ENCODE data around the gene SNORC.

The SNORC gene

GRCh38 chr2:232883116-232883721, 13.2 kb downstream of the SNORC start:
- DNase-seq: no peak

DNA sequence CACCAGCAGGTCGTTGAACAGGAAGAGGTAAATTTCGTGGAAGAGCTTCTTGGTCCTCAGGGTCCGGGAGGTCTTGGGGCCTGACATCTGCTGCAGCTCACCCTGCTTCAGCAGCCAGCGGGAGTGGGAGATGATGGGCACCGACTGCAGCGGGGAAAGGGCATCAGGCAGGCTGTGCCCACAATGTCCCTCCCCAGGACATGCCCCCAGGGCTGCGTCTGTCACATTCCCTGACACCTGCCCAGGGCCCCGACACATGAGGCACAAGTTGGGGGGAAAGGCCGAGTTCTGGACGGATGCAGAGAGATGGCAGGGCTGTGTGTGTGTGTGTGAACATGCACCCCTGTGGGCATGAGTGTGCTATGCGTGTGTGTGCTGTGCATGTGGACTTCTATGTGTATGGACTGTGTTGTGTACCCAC, 13.9 kb downstream of the SNORC start:
- DNase-seq: no peak

DNA sequence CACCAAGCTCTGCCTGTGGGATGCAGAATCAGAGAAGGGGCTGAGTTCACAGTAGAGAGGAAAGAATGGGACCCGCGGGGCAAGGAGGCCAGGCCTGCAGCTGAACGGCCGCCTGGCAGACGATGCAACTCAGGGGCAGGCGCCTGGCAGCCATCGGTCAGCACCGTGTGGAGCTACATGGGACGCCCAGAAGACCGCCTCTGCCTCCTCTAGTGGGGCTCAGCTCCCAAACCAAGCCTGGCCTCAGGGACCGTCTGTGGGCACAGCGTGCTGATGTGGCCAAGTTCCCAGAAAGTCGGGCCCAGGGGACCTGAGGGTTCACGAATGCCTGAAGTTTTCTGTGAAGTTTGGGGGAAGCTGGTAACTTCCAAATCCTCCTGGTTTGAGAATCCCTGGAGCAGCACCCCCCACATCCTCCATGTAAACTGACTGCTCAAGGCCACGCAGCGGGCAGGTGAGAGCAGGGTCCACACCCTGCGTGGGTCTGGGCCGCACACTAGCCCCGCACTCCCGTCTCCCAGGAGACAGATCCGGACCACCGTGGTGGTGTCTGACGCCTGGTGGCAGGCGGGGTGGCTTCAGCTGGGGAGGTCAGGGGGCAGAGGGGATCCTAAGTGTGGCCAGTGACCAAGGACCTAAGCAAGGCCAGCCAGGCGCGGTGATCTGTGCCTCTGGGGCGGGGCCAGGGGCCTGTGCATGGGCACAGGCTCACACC, 14.6 kb downstream of the SNORC start:
- no peak for DNase-seq

- DNase-seq: no peak
These were observed 15.3 kb downstream of the SNORC start for GRCh38 chr2:232885264-232885961.

DNA sequence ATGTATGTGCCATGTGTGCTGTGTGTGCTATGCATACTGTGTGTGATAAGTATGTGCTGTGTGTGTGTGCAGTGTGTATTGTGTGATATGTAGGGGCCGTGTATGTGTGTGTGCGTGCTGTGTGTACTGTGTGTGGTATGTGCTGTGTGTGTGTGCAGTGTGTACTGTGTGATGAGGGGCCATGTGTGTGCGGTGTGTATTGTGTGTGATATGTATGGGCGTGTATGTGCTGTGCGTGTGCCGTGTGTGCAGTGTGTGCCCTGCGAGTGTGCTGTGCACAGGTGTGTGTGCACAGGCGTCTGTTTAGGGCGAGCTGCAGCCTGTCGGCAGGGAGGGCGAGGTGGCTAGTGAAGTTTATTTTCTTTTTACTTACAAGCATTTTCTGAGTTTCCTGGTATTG, 16.1 kb downstream of the SNORC start:
- DNase-seq: no peak

GRCh38 chr2:232886632-232887031, 16.6 kb downstream of the SNORC start:
- DNase-seq: no peak

DNA sequence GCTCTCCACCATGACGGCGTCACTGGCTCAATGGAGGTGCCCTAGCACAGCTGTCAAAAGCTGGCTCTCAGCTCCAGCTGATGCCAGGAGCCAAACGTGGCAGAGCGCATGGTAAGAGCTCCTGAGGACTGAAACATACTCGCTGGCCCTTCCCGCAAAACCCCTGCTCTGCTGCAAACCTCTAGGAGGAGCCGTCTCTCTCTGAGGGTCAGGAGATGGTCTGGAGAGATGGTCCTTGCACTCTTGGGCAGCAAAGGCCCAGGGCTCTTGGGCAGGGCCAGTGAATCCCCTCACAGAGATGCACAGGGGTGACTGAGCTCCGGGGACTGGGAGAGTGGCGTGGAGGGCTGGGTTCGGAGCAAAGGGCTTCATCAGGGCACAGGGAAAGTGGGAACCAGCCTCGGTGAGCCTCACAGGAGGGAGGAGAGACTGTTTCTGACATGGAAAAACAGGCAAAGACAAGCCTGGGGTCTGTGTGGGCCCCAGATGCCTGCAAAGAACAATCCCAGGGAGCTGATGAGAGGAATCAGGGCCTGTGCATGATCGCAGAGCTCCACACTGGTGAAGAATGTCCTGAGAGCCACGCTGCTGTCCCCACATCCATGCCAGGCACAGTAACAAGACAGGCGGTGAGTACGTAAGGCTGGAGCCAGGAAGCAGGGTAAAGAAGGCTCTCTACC, 17.2 kb downstream of the SNORC start:
- no peak for DNase-seq

DNA sequence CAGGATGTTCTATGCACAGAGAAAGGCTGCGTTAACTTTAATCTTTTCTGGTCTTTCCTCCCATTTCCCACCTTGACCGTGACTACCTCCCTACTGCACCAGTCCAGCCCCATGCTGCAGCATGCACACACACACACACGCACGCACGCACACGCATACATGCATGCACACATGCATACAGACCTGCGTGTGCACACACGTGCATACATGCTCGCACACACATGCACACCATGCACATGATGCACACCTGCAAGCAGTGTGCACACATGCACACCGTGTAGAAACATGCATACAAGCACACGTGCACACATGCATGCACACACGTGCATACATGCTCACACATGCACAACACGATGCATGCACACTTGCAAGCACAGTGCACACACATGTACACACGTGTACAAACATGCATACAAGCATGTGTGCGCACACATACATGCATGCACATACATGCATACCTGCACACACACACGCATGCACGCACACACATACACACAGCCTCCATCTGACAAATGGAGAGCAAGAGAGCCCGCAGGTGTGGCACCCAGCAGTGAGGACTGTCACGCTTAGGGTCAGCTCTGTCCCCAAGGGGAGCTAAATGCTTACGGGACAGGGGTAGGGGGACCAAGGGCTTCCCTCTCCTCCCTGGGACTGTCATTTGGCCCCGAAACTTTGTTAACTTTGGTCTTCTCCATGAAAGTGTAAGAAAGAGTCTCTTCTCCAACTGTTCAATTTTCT, 18.2 kb downstream of the SNORC start:
- no peak for DNase-seq

DNA sequence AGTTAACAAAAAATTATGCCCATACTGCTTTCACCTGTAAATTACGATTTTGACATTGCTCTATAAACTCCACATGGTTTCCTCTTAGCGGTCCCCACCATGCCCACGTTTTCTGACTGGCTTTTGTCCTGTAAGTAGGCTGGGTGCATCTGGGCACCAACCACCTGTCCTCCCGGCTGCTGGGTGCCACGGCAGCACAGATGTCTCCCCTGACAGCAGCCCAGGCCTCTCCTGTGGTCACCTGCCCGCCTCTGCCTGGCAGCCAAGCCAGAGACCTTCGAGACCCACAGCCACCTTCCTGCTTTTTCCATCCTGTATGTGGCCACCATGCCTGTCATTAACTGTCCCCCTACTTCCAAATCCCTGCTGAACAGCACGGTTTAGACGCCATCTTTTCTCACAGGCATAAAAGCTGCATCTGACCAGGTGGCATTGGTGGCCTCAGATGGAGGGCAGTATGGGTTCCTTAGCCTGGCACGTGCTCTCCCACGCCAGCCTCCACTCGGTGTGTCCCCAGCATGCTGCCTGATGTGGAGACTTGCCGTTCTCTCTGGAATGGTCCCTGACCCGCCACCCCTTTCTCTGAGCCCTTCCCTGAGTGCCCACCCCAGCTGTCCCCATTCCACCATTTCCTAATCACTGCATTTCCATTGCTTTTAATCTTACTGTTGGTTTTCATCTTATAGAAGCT, 18.9 kb downstream of the SNORC start:
- no peak for DNase-seq

DNA sequence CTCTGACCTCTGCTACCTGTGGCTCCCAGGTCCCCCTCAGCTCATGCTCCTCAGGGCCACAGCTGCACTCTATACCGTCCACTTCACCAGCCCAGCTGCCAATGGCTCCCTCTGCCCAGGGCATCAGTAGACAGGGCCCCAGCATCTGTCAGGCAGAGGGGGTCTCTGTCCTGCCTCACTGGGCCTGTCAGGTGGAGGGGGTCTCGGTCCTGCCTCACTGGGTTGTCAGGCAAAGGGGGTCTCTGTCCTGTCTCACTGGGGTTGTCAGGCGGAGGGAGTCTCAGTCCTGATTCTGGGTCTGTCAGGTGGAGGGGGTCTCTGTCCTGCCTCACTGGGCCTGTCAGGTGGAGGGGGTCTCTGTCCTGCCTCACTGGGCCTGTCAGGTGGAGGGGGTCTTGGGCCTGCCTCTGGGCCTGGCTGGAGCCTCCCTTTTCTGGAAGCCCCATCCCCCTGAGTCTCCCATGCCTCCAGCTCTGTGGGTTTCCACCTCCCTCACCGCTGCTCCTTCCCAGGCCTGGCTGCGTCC, 19.9 kb downstream of the SNORC start:
- no peak for DNase-seq

GRCh38 chr2:232890536-232890895, 20.5 kb downstream of the SNORC start:
- no peak for DNase-seq

- DNase-seq: no peak
These were observed 21.0 kb downstream of the SNORC start for GRCh38 chr2:232890896-232891601.

DNA sequence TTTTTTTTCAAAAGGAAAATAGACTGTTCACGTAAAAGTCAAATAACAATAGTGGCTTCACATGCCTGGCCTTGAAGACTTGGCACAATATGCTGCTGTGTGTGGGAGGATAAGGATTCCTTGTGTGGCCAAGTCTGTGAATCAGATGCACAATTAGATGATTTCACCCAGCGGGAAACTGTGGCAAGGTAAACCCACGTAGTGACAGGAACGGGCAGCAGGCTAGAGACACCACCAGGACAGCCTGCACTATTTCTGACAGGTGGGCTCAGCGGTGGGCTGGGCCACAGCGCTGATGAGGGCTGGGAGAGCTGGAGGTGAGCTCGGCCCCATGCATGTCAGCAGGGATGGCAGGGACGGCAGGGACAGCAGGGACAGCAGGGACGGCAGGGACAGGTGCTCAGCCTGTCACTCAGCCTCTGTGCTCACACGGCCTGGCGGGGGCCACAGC, 21.6 kb downstream of the SNORC start:
- DNase-seq: no peak

- DNase-seq: no peak
These were observed 22.2 kb downstream of the SNORC start for GRCh38 chr2:232892221-232892620.

- DNase-seq: no peak
These were observed 22.8 kb downstream of the SNORC start for GRCh38 chr2:232892843-232893242.

GRCh38 chr2:232893834-232894233, 23.8 kb downstream of the SNORC start:
- no peak for DNase-seq

GRCh38 chr2:232894251-232894650, 24.2 kb downstream of the SNORC start:
- DNase-seq: no peak

DNA sequence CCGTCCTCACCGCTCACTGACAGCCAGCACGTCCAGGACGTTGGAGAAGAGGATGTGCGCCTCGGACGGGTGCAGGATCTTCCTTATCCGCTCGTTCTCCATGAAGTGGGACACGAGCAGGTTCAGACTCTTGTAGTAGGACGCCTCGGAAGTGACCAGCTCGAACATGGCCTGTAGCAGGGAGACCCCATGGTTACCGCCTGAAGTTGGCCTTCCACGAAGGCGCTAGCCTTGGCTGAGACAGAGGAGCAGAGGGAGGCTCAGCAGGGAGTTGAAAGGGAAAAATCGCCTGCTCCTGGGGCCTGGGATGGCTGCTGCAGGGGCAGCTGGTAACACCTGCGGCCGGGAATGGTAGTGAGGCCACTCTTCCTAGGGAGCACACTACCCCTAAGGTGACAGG, 24.7 kb downstream of the SNORC start:
- DNase-seq: no peak

GRCh38 chr2:232896111-232896510, 26.0 kb downstream of the SNORC start:
- DNase-seq: no peak

DNA sequence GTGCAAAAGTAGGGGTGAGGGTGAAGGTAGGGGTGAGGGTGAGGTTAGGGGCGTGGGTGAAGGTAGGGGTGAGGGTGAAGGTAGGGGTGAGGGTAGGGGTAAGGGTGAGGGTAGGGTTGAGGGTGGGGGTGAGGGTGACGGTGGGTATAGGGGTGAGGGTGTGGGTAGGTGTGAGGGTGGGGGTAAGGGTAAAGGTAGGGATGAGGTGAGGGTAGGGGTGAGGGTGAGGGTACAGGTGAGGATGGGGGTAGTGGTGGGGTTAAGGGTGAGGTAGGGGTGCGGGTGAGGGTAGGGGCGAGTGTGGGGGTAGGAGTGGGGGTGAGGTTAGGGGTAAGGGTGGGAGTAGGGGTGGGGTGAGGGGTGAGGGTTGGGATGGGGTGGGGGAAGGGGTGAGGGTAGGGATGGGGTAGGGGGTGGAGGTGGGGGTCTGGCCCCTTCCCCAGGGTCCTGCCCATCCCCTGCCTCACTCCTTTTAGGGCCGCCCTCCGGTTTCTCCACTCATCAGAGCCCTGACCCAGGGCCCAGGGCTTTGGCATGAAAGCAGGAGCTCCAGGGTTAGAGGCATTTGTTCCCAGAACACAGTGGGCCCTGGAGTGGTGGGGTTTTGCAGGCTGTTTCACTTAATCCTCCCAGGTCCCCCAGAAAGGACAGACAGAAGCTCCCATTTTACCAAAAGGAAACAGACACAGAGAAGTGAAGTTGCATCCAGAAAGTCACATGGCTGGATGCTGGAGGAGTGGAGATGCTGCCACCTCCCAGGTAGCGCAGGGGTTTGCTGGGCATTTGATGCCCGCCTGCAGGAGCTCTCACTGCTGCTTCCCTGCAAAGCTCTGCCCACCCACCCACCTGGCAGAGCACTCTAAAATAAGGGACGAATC, 26.9 kb downstream of the SNORC start:
- DNase-seq: no peak
